Psoas muscle (tissue), 8 donors: ENCODE measurements around the gene KANK2. TPM values are rescaled to one million over a fixed set of nuclear protein-coding genes. Genes with fewer than 3 reads are reported as not detected.

Source experiments
- ATAC-seq, 4 donors: fragments of 200-7000 bp; cut with Tn5 transposase; one replicate each; pipeline ENCODE4 v1.9.1; 2020; ENCODE audit warnings: moderate library complexity in 3 of 4, mild to moderate bottlenecking in 2 of 4
- DNase-seq, 2 donors: peaks; one replicate each; pipeline ENCODE4 v3.0.0-alpha.2; 2020
- H3K27ac ChIP-seq: fragments of 200-600 bp; one replicate; pipeline ENCODE4 v1.8.0; 2022
- H3K27me3 ChIP-seq, 3 donors: fragments of 200-600 bp in 1 of 3; one replicate each; pipeline versions ENCODE4 v1.6.1 to v1.8.0; 2013 to 2022; ENCODE audit warnings: low read length in 2 of 3, mild to moderate bottlenecking in 2 of 3, moderate library complexity in 1 of 3; ENCODE audit not compliant: insufficient read depth in 3 of 3
- H3K36me3 ChIP-seq, 2 donors: fragments of 200-600 bp in 1 of 2; one replicate each; pipeline versions ENCODE4 v1.6.1 to v1.8.0; 2013 to 2022; ENCODE audit warnings: low read depth in 1 of 2, mild to moderate bottlenecking in 1 of 2, moderate library complexity in 1 of 2; ENCODE audit not compliant: insufficient read depth in 1 of 2
- H3K4me1 ChIP-seq: fragments of 200-600 bp; one replicate; pipeline ENCODE4 v1.8.0; 2022
- H3K4me3 ChIP-seq: fragments of 200-600 bp; one replicate; pipeline ENCODE4 v1.8.0; 2022; ENCODE audit warnings: mild to moderate bottlenecking
- H3K9me3 ChIP-seq: fragments of 200-600 bp; one replicate; pipeline ENCODE4 v1.8.0; 2022
- WGBS, 3 donors: extraction: QIAGEN DNeasy Blood & Tissue Kit; methylation state at CpG; one replicate each; pipeline versions ENCODE4 v1.1.6 to v1.1.7; 2013; 5-methylcytosine and 5-hydroxymethylcytosine counted together
- intact Hi-C, 2 donors: fragments of 100-400 bp; cut with DNase I; formaldehyde crosslinking; loops; one replicate each; pipeline versions ENCODE4 v1.11.0 to v1.14.2; 2022
- polyA plus RNA-seq, 3 donors: library from polyadenylated mRNA; stranded (reverse); fragments of 200-250 nt; gene quantifications; one replicate each; pipeline ENCODE4 v1.2.3, GENCODE V29; 2013
- total RNA-seq, 4 donors: library from RNA; stranded (reverse); fragmentation: NEBNext Ultra II Directional in 2 of 4; extraction: Animal tissue kit (Norgen Biotek cat#: 25700) in 2 of 4; gene quantifications; one replicate each; pipeline versions ENCODE4 v1.2.1 to v1.2.4, GENCODE V29; 2021 to 2023
- TF ChIP-seq, protein P1 (sequence below): fragments of 200-600 bp; IDR thresholded peaks from one replicate; pipeline ENCODE4 v1.8.0; 2022; ENCODE audit warnings: antibody characterized with exemption
- donor health status: healthy with polysubstance abuse.
- donor health status: DM: no; HTN: no; CAD: no; lungs with moderate emphysema.
- donor health status: Bipolar disorder and iron deficiency.
- donor health status: healthy.
- donor health status: DM: yes; HTN: yes; CAD: no.
- donor health status: DM: no; HTN: no; CAD: no.
- donor health status: DM: no; HTN: no; CAD: no.
- donor health status: DM: yes; HTN: yes; CAD: no.

KANK2 gene
- total and polyA plus RNA-seq, 7 donors: 23.7 to 103 (median 44.0) TPM

DNA sequence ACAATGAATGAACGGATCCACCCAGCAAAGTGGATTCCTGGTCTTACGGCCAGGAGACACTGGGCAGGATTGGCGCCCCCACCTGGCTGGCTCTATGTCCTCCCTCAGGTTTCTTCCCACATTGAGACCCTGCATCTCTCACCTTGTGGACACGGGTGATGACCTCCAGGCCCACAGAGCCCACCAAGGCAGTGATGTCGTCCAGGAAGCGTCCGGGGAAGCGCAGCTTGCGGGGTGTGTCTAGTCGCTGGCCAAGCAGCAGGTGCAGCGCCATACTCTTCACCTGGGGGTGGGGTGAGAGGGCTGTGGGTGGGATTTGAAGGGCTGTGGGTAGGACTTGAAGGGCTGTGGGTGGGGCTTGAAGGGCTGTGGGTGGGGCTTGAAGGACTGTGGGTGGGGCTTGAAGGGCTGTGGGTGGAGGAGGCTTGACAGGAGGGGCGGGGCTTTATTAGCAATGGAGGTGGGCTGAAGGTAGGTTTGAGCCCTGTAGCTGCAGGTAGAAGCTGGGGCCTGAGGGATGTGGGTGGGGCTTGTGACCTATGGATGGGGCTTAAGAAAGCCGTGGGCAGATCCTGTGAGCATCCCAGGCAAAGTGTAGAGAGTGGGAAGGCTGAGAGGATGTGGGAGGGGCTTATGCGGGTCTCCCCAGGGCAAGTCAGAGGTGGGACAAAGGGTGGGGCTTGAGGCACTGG, 30.0 kb upstream of the KANK2 start:
- peaks cover 0 to 32% of the 10 kb centered on the region in 2 donors for H3K36me3 ChIP-seq
- no peaks in the 10 kb centered on the region for H3K9me3 ChIP-seq
- WGBS, 3 donors: 88 to 90% (median 89%) methylated on average over 14 of the region's 14 CpGs
- no peak for ATAC-seq
- no peaks in the 10 kb centered on the region for H3K27me3 ChIP-seq
- intact Hi-C loops: no loop called here
- no peak for DNase-seq
- H3K4me1 ChIP-seq: no peaks in the 10 kb centered on the region
- H3K4me3 ChIP-seq: no peak overlapping the region
- no peak overlapping the region for H3K27ac ChIP-seq
- TF ChIP-seq, protein P1, sequence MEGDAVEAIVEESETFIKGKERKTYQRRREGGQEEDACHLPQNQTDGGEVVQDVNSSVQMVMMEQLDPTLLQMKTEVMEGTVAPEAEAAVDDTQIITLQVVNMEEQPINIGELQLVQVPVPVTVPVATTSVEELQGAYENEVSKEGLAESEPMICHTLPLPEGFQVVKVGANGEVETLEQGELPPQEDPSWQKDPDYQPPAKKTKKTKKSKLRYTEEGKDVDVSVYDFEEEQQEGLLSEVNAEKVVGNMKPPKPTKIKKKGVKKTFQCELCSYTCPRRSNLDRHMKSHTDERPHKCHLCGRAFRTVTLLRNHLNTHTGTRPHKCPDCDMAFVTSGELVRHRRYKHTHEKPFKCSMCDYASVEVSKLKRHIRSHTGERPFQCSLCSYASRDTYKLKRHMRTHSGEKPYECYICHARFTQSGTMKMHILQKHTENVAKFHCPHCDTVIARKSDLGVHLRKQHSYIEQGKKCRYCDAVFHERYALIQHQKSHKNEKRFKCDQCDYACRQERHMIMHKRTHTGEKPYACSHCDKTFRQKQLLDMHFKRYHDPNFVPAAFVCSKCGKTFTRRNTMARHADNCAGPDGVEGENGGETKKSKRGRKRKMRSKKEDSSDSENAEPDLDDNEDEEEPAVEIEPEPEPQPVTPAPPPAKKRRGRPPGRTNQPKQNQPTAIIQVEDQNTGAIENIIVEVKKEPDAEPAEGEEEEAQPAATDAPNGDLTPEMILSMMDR: no peak

DNA sequence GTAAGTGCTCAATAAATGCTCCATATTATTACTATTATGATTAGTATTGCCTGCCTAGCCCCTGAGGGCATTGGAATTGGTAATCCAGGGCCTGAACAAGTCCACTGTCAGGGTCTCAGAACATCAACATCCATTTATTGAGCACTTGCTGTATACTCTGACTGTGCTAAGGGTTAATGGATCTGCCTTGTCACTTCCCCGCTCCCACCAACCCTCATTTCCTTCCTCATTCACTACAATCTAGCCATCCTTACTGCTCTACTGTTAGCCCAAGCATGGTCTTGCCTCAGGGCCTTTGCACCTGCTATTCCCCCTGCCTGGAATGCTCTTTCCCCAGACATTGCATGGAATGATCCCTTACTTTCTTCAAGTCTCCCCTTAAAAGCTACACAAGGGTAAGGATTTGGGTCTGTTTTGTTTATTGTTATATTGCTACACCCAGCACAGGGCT, 29.4 kb upstream of the KANK2 start:
- WGBS, 3 donors: 83 to 94% (median 84%) methylated on average over 1 of the region's 1 CpG
- H3K4me1 ChIP-seq: no peaks in the 10 kb centered on the region
- no peaks in the 10 kb centered on the region for H3K9me3 ChIP-seq
- TF ChIP-seq, protein P1: no peak
- no peaks in the 10 kb centered on the region for H3K27me3 ChIP-seq
- no peak overlapping the region for H3K27ac ChIP-seq
- intact Hi-C loops: no loop called here
- DNase-seq (no peak), ATAC-seq (no peak)
- peaks cover 0 to 32% of the 10 kb centered on the region in 2 donors for H3K36me3 ChIP-seq
- H3K4me3 ChIP-seq: no peak overlapping the region

DNA sequence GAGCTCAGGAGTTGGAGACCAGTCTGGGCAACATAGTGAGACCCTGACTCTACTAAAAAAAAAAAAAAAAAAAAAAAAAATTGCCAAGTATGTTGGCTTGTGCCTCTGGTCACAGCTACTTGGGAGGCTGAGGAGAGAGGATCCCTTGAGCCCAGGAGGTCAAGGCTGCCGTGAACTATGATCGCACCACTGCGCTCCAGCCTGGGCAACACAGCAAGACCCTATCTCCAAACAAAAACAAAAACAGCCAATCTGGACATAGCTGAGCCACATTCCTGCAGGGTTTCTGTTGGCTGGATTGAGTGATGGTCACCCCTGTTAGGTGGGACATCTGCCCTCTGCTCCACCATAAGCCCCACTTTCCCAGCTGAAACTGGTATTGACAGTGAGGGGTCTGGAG, 28.5 kb upstream of the KANK2 start:
- WGBS, 3 donors: 95 to 96% (median 96%) methylated on average over 3 of the region's 3 CpGs

DNA sequence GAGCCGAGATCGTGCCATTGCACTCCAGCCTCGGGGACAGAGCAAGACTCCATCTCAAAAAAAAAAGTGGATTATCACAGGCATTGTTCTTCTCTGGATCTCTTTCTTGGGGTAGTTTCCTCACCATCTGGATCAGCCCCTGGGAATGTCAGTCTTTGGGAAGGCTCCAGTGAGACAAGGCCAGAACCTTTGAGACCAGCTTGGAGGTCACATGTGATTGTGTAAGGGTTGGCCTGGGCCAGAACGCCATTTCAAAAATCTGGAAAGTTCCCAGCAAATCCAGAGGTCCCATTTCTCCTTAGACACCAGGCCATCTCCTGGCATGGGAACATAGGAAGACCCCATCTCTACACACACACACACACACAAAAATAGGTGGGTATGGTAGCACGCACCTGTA, 27.8 kb upstream of the KANK2 start:
- Histone ChIP-seq H3K27ac (no peak overlapping the region), H3K4me3 (no peak overlapping the region), H3K36me3 (peaks cover 0 to 35% of the 10 kb centered on the region in 2 donors), H3K9me3 (peaks cover 9% of the 10 kb centered on the region), H3K27me3 (no peaks in the 10 kb centered on the region), H3K4me1 (no peaks in the 10 kb centered on the region)
- peak in 1 of 2 donors; percentile 67 for DNase-seq
- peak in 3 of 4 donors; percentile 46 to 67 (median 57) for ATAC-seq
- intact Hi-C loops: no loop called here
- TF ChIP-seq, protein P1: no peak
- WGBS, 3 donors: 80 to 85% (median 81%) methylated on average over 5 of the region's 5 CpGs

More for the DNA sequence above, 28.5 kb upstream of the KANK2 start:
- TF ChIP-seq, protein P1: no peak
- Histone ChIP-seq H3K27ac (no peak overlapping the region), H3K36me3 (peaks cover 0 to 35% of the 10 kb centered on the region in 2 donors), H3K4me1 (no peaks in the 10 kb centered on the region), H3K27me3 (no peaks in the 10 kb centered on the region), H3K9me3 (peaks cover 8% of the 10 kb centered on the region), H3K4me3 (no peak overlapping the region)
- intact Hi-C loops: no loop called here
- DNase-seq (no peak), ATAC-seq (no peak)
